ENCODE measurements around the gene TBC1D2B.
"Not testable (repeated sequence)": the region's sequence is repeated elsewhere in the genome, so short reads cannot be mapped to it uniquely, and the experiment has no call there.

The TBC1D2B gene

DNA sequence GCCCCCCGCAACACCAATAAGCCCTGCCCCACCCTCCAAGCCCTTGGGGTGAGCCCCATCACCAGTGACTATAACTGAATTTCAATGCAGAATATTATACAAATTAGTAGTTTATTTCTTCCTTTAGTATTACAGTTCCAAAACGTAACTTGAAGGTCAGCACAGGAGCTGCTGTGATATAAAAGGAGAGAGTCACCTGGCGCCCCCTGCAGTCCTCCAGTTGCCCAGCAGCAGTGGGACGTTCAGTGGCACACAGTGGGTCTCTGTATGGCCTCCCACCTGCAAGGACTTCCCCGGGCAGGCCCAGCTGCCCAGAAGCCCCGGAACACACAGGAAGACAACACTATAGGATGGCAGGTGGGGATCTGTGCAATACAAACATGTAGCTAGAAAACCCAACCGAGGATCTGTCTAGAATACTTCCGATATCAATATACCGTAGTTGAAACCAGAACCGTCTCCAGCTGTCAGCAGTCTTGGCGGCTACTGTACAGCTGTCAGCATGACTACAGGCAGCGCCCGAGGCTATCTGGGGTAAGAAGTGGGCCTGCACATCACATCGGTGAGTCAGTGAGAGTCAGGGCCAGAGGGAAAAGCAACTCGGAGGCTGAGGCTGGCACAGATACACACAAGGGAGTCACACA is 82.5 kb downstream of the TBC1D2B start:
- not testable (repeated sequence) for H3K4me3 ChIP-seq (ENCODE audit: low read length); H3K27ac ChIP-seq (ENCODE audit: low read depth, low read length)

DNA sequence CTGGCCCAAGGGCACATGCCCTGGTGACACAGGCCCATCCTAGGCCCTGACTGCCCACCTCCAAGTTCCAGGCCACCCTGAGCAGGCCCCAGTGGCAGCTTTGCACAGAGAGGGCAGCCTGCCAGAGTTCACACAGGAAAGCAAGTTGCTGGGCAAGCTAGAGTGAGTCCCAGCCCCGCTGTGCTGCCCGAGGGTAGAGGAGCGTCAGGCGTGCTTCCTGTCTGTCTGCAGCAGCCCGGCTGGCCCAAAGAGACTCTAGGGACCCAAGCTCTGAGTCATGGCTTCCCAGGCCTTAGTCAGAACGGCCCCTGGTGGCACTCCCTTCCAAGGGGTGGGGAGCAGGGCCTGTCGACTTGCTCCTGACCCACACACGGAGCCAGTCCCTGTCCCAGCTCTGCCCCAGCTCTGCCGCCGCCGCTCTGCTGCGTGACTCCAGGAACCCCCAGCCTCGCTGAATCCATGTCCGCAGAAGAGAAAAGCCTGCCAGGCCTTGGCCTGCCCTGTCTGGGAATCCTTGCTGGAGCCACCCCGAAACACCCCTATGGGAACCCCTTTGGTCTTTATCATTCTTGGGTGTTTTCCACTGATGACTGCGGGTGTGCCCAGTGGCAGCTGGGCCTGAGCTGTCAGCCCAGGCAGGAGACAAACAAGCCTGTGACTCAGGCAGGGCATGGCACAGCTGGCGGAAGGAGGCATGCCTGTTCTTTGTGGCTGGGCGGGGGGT is 83.4 kb downstream of the TBC1D2B start:
- H2BK5ac ChIP-seq (ENCODE audit: low read length); H2BK15ac ChIP-seq (replicated peaks; ENCODE audit: low read depth); H3K27me3 ChIP-seq (ENCODE audit: insufficient read depth, low read length, poor library complexity); H3K56ac ChIP-seq (ENCODE audit: low read length); H3K4ac ChIP-seq (ENCODE audit: low read depth, low read length); H3K4me2 ChIP-seq (ENCODE audit: low read length); H2AK5ac ChIP-seq (ENCODE audit: low read length); H4K8ac ChIP-seq (ENCODE audit: low read depth, low read length); H3K79me2 ChIP-seq (ENCODE audit: control insufficient read depth, insufficient read depth, low read length); H2BK120ac ChIP-seq (ENCODE audit: low read depth, low read length); H3K36me3 ChIP-seq (ENCODE audit: control insufficient read depth, insufficient read depth, low read length); H3K23ac ChIP-seq (ENCODE audit: low read length); H3K4me1 ChIP-seq (ENCODE audit: control insufficient read depth, low read depth, low read length); H3K27ac ChIP-seq (ENCODE audit: low read depth, low read length); H3K79me1 ChIP-seq (ENCODE audit: low read length); H3K4me3 ChIP-seq (ENCODE audit: low read length); H3K18ac ChIP-seq (ENCODE audit: low read length); H3K9ac ChIP-seq (ENCODE audit: low read length); H4K5ac ChIP-seq (ENCODE audit: low read length): not testable (repeated sequence)
- WGBS (ENCODE audit: extremely low coverage, insufficient coverage, low lambda C conversion rate): no CpG with 5 or more reads among the region's 18 CpGs
- DNase-seq: peak; percentile 41

More for the DNA sequence above, 82.5 kb downstream of the TBC1D2B start:
- H3K4me1 ChIP-seq (ENCODE audit: control insufficient read depth, low read depth, low read length); H2BK120ac ChIP-seq (ENCODE audit: low read depth, low read length); H3K23ac ChIP-seq (ENCODE audit: low read length); H3K9ac ChIP-seq (ENCODE audit: low read length); H4K5ac ChIP-seq (ENCODE audit: low read length); H3K27me3 ChIP-seq (ENCODE audit: insufficient read depth, low read length, poor library complexity); H4K8ac ChIP-seq (ENCODE audit: low read depth, low read length); H3K4ac ChIP-seq (ENCODE audit: low read depth, low read length); H2BK15ac ChIP-seq (replicated peaks; ENCODE audit: low read depth); H2BK5ac ChIP-seq (ENCODE audit: low read length); H3K36me3 ChIP-seq (ENCODE audit: control insufficient read depth, insufficient read depth, low read length); H3K18ac ChIP-seq (ENCODE audit: low read length); H3K4me2 ChIP-seq (ENCODE audit: low read length); H3K79me1 ChIP-seq (ENCODE audit: low read length); H3K56ac ChIP-seq (ENCODE audit: low read length); H2AK5ac ChIP-seq (ENCODE audit: low read length); H3K79me2 ChIP-seq (ENCODE audit: control insufficient read depth, insufficient read depth, low read length): not testable (repeated sequence)
- DNase-seq: peak; percentile 11
- WGBS (ENCODE audit: extremely low coverage, insufficient coverage, low lambda C conversion rate): no CpG with 5 or more reads among the region's 15 CpGs

DNA sequence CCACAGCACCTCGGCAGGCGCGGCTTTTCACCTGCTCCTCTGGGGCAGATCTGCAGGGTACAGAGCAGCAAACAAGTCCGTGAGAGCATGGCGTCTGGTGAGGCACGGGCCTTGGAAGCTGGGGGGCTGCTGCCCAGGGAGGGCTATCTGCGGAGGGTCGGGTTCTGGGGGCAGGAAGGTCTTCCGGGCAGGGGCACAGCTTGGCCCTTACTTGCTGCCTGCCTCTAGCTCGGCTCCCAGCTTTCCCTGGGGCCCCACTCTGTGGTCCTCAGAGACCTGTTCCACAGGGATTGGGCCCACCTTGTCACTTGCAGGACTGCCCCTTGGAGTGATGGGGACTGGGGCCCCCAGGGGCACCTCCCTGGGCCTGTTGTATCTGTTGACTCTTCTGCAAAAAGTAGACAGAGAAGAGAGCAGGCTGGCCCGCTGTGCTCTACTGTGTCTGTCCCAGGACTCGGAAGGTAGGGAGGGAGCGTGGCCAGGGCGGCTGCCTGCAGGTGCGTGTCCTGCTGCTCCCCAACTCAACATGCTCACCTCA is 84.1 kb downstream of the TBC1D2B start:
- H2BK120ac ChIP-seq (ENCODE audit: low read depth, low read length): no peak overlapping the region
- WGBS (ENCODE audit: extremely low coverage, insufficient coverage, low lambda C conversion rate): no CpG with 5 or more reads among the region's 15 CpGs
- no peak overlapping the region for H2BK15ac ChIP-seq (replicated peaks; ENCODE audit: low read depth)
- H3K18ac ChIP-seq (ENCODE audit: low read length): no peak overlapping the region
- H3K23ac ChIP-seq (ENCODE audit: low read length): no peak overlapping the region
- no peaks in the 10 kb centered on the region for H3K79me1 ChIP-seq (ENCODE audit: low read length)
- no peak overlapping the region for H3K4me3 ChIP-seq (ENCODE audit: low read length)
- no peak overlapping the region for H3K27ac ChIP-seq (ENCODE audit: low read depth, low read length)
- no peak overlapping the region for H4K8ac ChIP-seq (ENCODE audit: low read depth, low read length)
- no peak overlapping the region for H3K9ac ChIP-seq (ENCODE audit: low read length)
- H2AK5ac ChIP-seq (ENCODE audit: low read length): no peak overlapping the region
- no peaks in the 10 kb centered on the region for H3K4me1 ChIP-seq (ENCODE audit: control insufficient read depth, low read depth, low read length)
- no peak overlapping the region for H3K56ac ChIP-seq (ENCODE audit: low read length)
- DNase-seq: no peak
- no peaks in the 10 kb centered on the region for H3K79me2 ChIP-seq (ENCODE audit: control insufficient read depth, insufficient read depth, low read length)
- no peak overlapping the region for H4K5ac ChIP-seq (ENCODE audit: low read length)
- no peak overlapping the region for H2BK5ac ChIP-seq (ENCODE audit: low read length)
- H3K4ac ChIP-seq (ENCODE audit: low read depth, low read length): no peak overlapping the region
- H3K36me3 ChIP-seq (ENCODE audit: control insufficient read depth, insufficient read depth, low read length): no peaks in the 10 kb centered on the region
- H3K4me2 ChIP-seq (ENCODE audit: low read length): no peak overlapping the region
- H3K27me3 ChIP-seq (ENCODE audit: insufficient read depth, low read length, poor library complexity): no peaks in the 10 kb centered on the region

DNA sequence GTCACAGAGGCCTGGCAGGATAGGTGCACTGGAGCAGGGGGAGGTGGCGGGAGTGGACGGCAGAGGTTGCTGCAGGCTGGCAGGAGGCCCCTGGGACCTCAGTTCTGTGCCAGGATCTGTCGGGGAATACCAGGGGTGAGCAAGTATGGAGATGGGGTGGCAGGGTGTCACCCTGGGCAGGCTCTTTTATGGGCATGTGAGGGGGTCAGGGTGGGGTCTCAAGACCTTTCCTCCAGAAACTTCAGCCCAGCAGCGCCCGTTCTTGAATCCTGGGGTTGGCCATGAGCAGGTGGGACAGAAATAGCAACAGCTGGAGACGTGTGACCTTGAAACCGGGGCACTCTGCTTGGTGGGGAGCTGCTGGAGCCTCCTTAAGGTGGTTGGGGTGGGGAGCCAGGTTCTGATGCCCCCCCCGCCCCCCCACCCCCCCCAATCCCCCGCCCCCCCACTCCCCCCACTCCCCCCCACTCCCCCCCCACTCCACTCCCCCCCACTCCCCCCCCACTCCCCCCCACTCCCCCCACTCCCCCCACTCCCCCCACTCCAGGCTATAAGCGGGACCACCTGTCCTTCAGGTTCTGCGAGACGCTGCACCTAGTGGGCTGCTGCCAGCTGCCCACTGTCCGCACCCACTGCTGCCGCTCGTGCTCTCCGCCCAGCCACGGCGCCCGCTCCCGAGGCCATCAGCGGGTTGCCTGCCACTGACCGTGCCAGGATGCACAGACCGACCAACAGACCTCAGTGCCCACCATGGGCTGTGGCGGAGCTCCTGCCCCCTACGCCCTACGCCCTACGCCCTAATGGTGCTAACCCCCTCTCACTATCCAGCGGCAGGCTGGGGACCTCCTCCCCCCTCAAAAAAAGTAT is 84.9 kb downstream of the TBC1D2B start:
- H2BK15ac ChIP-seq (replicated peaks; ENCODE audit: low read depth): no peak overlapping the region
- H3K79me1 ChIP-seq (ENCODE audit: low read length): no peaks in the 10 kb centered on the region
- WGBS (ENCODE audit: extremely low coverage, insufficient coverage, low lambda C conversion rate): no CpG with 5 or more reads among the region's 28 CpGs
- DNase-seq: no peak
- H3K79me2 ChIP-seq (ENCODE audit: control insufficient read depth, insufficient read depth, low read length): no peaks in the 10 kb centered on the region
- H3K27me3 ChIP-seq (ENCODE audit: insufficient read depth, low read length, poor library complexity): no peaks in the 10 kb centered on the region
- H3K36me3 ChIP-seq (ENCODE audit: control insufficient read depth, insufficient read depth, low read length): no peaks in the 10 kb centered on the region
- H2BK5ac ChIP-seq (ENCODE audit: low read length): no peak overlapping the region
- no peak overlapping the region for H3K27ac ChIP-seq (ENCODE audit: low read depth, low read length)
- no peak overlapping the region for H3K18ac ChIP-seq (ENCODE audit: low read length)
- H3K9ac ChIP-seq (ENCODE audit: low read length): no peak overlapping the region
- no peak overlapping the region for H4K8ac ChIP-seq (ENCODE audit: low read depth, low read length)
- no peaks in the 10 kb centered on the region for H3K4me1 ChIP-seq (ENCODE audit: control insufficient read depth, low read depth, low read length)
- H3K4me3 ChIP-seq (ENCODE audit: low read length): no peak overlapping the region
- no peak overlapping the region for H2BK120ac ChIP-seq (ENCODE audit: low read depth, low read length)
- no peak overlapping the region for H3K56ac ChIP-seq (ENCODE audit: low read length)
- H3K4me2 ChIP-seq (ENCODE audit: low read length): no peak overlapping the region
- no peak overlapping the region for H4K5ac ChIP-seq (ENCODE audit: low read length)
- no peak overlapping the region for H3K4ac ChIP-seq (ENCODE audit: low read depth, low read length)
- H3K23ac ChIP-seq (ENCODE audit: low read length): no peak overlapping the region
- H2AK5ac ChIP-seq (ENCODE audit: low read length): no peak overlapping the region

DNA sequence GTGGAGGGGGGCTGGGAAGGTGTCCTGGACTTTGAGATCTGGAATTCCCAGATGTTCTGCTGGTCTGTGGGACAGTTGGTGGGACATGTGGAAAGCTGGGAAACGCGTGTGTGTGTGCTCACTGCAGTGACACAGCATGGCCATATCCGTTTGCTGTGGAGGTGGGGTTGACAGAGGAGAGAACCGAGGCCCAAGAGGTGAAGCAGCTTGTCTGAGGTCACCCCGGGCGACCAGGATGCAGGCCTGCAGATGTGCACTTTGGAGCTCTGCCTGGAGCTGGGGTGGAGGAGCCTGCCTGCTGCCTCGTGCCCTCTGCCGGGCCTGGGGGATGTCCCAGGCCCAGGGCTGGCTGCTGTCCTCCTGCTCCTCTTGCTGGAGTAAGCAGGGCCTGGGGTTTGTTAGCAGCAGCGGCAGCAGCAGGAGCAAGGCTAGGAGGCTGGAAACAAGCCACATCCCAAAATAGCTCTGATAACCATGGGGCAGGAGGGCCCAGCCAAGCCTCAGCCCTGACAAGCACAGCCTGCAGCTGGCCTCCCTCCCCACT is 85.8 kb downstream of the TBC1D2B start:
- H2BK120ac ChIP-seq (ENCODE audit: low read depth, low read length): not testable (repeated sequence)

More for the DNA sequence above, 85.8 kb downstream of the TBC1D2B start:
- not testable (repeated sequence) for H3K4me2 ChIP-seq (ENCODE audit: low read length); H3K4me3 ChIP-seq (ENCODE audit: low read length); H3K23ac ChIP-seq (ENCODE audit: low read length); H3K36me3 ChIP-seq (ENCODE audit: control insufficient read depth, insufficient read depth, low read length); H2BK5ac ChIP-seq (ENCODE audit: low read length); DNase-seq; H2BK15ac ChIP-seq (replicated peaks; ENCODE audit: low read depth); H3K27me3 ChIP-seq (ENCODE audit: insufficient read depth, low read length, poor library complexity); H3K79me1 ChIP-seq (ENCODE audit: low read length); H4K8ac ChIP-seq (ENCODE audit: low read depth, low read length); H3K4me1 ChIP-seq (ENCODE audit: control insufficient read depth, low read depth, low read length); H3K27ac ChIP-seq (ENCODE audit: low read depth, low read length); H2AK5ac ChIP-seq (ENCODE audit: low read length); H3K79me2 ChIP-seq (ENCODE audit: control insufficient read depth, insufficient read depth, low read length); H3K56ac ChIP-seq (ENCODE audit: low read length); H4K5ac ChIP-seq (ENCODE audit: low read length); H3K18ac ChIP-seq (ENCODE audit: low read length); H3K9ac ChIP-seq (ENCODE audit: low read length); H3K4ac ChIP-seq (ENCODE audit: low read depth, low read length)
- no CpG with 5 or more reads among the region's 9 CpGs for WGBS (ENCODE audit: extremely low coverage, insufficient coverage, low lambda C conversion rate)
